SK-MEL-5 (cell line): ENCODE data around the gene TRIM56. TPM values are rescaled to one million over a fixed set of nuclear protein-coding genes. Genes with fewer than 3 reads are reported as not detected.
"Not testable (repeated sequence)": the region's sequence is repeated elsewhere in the genome, so short reads cannot be mapped to it uniquely, and the experiment has no call there.

ENCODE experiments used
- DNase-seq: peaks from one replicate; pipeline ENCODE4 v3.0.0-alpha.2; 2016; ENCODE audit warnings: low read depth, low spot score
- in situ Hi-C: cut with HindIII; loops from 2 replicates; pipeline ENCODE4 v1.10.0; 2016; ENCODE audit warnings: low sequenced_read_pairs, high pct_unique_total_duplicates, low pct_unique_long_range_greater_than_20kb
- total RNA-seq: library from RNA; depleted of rRNA; stranded (reverse); fragments of >200 nt; shearing (Covaris generic); gene quantifications from 2 replicates; pipeline ENCODE4 v1.2.3, GENCODE V29; 2014

TRIM56 gene
- total RNA-seq, 1 experiment from 2014 or later, result 6.9 TPM

DNA sequence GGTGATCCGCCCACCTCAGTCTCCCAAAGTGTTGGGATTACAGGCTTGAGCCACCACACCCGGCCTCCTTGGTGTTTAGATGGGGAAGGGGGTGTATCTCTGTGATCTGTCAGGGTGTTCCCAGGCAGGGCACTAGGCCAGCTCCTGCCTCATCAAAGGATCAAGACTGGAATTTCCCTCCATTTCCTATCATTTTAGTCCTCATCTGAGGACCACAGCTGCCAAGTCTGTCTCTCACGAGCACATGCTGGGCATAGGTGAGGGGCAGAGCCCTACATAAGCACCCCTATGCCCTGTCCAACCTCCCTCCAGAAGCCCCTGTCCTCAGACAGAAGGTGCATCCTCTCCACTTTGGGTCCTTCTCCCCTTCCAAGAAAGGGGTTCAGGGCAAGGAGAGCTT lies 19.5 kb downstream of the TRIM56 start:
- in situ Hi-C loops, result no loop called here
- no peak for DNase-seq

DNA sequence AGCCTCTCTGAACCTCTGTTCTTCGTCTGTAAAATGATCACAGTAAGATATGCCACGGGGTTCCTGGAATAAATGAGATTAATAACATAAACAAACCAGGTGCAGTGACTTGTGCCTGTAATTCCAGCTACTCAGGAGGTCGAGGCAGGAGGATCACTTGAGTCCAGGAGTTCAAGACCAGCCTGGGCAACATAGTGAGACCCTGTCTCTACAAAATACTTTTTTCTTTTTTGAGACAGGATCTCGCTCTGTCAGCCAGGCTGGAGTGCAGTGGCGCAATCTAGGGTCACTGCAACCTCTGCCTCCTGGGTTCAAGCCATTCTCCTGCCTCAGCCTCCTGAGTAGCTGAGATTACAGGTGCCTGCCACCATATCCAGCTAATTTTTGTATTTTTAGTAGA lies 20.0 kb downstream of the TRIM56 start:
- in situ Hi-C loops, DNase-seq: not testable (repeated sequence)

DNA sequence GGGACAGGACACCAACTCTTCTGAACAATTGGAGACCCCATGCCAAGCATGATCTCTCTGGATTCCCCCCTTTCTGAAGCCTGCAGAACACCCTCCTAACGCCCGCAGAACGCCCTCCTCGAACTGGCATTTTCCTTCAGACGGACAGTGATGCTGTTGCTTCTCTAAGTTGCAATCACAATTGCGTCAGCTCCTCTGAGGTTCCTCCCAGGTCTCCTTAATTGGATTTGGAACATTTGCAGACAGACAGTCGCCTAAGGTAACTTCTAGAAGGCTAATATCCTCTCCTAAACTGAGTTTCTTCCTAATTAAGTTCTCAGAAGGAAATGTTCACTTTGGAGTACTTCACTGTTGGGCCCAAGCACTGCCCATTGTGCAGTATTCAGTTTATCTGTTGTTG lies 21.1 kb downstream of the TRIM56 start:
- DNase-seq, result no peak
- in situ Hi-C loops, result no loop called here

- no peak for DNase-seq
- in situ Hi-C loops, result no loop called here
Observed at GRCh38 chr7:101108330-101108857, 23.1 kb downstream of the TRIM56 start.

- no peak for DNase-seq
- in situ Hi-C loops, result no loop called here
Observed at GRCh38 chr7:101108961-101109360, 23.7 kb downstream of the TRIM56 start.

GRCh38 chr7:101109368-101109767 lies 24.1 kb downstream of the TRIM56 start:
- no peak for DNase-seq
- in situ Hi-C loops, result no loop called here

GRCh38 chr7:101111261-101111660 lies 26.0 kb downstream of the TRIM56 start:
- in situ Hi-C loops, result no loop called here
- no peak for DNase-seq

GRCh38 chr7:101112233-101112632 lies 27.0 kb downstream of the TRIM56 start:
- in situ Hi-C loops, result no loop called here

GRCh38 chr7:101113140-101113539 lies 27.9 kb downstream of the TRIM56 start:
- in situ Hi-C loops, result not testable (repeated sequence)

More at GRCh38 chr7:101112233-101112632, 27.0 kb downstream of the TRIM56 start:
- no peak for DNase-seq

GRCh38 chr7:101113836-101114235 lies 28.6 kb downstream of the TRIM56 start:
- in situ Hi-C loops, result no loop called here
- no peak for DNase-seq

More at GRCh38 chr7:101113140-101113539, 27.9 kb downstream of the TRIM56 start:
- DNase-seq, result not testable (repeated sequence)

GRCh38 chr7:101114492-101114891 lies 29.2 kb downstream of the TRIM56 start:
- no peak for DNase-seq
- in situ Hi-C loops, result no loop called here

DNA sequence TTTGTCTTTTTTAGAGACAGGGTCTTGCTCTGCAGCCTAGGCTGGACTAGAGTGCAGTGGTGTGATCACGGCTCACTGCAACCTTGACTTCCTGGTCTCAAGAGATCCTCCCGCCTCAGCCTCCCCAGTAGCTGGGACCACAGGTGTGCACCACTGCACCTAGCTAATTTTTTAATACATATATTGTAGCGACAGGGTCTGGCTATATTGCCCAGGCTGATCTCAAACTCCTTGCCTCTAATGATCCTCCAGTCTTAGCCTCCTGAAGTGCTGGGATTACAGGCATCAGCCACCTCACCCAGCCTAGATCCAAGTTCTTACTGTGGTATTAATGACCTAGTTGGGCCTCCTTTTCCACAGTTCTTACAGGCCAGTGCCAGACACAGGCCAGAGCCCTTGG lies 29.9 kb downstream of the TRIM56 start:
- DNase-seq, result no peak
- in situ Hi-C loops, result no loop called here

DNA sequence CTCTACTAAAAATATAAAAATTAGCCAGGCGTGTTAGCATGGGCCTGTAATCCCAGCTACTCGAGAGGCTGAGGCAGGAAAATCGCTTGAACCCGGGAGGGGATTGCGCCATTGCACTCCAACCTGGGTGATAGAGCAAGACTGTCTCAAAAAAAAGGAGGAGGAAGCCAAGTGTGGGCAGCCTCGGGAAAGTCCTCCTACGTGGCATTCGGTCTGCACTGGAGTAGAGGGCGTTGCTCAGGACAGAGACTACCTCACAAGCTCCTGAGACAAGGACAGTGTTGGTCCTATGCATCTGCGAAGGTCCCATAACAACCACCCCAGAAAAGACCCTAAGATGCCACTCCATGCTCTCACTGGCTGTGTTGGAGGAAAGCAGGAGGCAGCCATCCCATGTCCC lies 31.6 kb downstream of the TRIM56 start:
- in situ Hi-C loops, result no loop called here
- DNase-seq, result no peak

DNA sequence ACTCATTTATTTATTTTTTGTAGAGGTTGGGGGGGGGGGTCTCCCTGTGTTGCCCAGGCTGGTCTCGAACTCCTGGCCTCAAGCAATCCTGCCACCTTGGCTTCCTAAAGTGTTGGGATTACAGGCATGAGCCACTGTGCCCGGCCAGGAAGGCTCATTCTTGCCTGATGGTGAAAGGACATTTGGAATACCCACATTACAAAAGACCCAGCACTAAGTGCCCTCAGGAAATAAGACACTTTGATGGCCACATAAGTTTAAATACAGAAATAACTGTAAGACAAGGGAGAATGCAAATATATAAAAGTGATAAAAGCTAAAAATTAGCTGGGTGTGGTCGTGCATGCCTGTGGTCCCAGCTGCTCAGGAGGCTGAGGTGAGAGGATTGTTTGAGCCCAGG lies 33.6 kb downstream of the TRIM56 start:
- no peak for DNase-seq
- in situ Hi-C loops, result no loop called here

- DNase-seq, result no peak
- in situ Hi-C loops, result no loop called here
Observed at GRCh38 chr7:101119876-101120275, 34.6 kb downstream of the TRIM56 start.

DNA sequence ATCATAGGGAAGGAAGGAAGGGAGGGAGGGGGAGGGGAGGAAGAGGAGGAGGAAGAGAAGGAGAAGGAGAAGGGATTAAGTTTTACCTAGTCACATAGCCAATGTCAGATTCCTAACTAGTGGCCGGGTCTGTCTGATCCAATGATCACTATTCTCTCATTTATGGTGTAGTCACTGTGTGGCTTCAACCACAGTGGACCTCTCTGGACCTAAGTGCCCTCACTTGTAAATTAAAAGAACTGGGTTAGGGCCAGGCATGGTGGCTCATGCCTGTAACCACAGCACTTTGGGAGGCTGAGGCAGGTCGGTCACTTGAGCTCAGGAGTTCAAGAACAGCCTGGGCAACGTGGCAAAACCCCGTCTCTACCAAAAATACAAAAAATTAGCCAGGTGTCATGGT lies 35.0 kb downstream of the TRIM56 start:
- DNase-seq, result no peak
- in situ Hi-C loops, result no loop called here

DNA sequence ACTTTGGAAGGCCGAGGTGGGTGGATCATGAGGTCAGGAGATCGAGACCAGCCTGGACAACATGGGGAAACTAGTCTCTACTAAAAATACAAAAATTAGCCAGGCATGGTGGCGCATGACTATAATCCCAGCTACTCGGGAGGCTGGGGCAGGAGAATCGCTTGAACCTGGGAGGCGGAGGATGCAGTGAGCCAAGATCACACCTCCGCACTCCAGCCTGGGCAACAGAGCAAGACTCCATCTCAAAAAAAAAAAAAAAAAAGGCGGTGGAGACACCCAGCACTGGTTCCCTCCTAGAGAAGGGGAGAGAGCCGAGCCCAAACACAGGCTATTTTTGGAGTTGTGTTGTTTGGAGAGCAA lies 36.3 kb downstream of the TRIM56 start:
- in situ Hi-C loops, DNase-seq: not testable (repeated sequence)

GRCh38 chr7:101121991-101122932 lies 37.0 kb downstream of the TRIM56 start:
- no peak for DNase-seq
- in situ Hi-C loops, result no loop called here
